T47D (cell line): ENCODE data around the gene HHIPL1.

Experiments
- DNase-seq, 2 experiments: peaks; one replicate each; pipeline versions ENCODE4 v3.0.0 to v3.0.0-alpha.2; 2011 to 2012; ENCODE audit warnings: low read depth in 1 of 2, low spot score in 1 of 2
- JUND ChIP-seq: IDR thresholded peaks from 2 replicates; pipeline ENCODE4 v1.6.1; 2012; ENCODE audit warnings: low read depth
- in situ Hi-C: cut with HindIII; loops from 2 replicates; pipeline ENCODE4 v1.10.0; 2016; ENCODE audit warnings: low sequenced_read_pairs, low pct_unique_long_range_greater_than_20kb

Gene HHIPL1

GRCh38 chr14:99648027-99648784 lies 3.3 kb downstream of the HHIPL1 start:
- DNase-seq: no peak
- in situ Hi-C loops: no loop called here
- no peak for TF ChIP-seq JUND

GRCh38 chr14:99649219-99649618 lies 4.3 kb downstream of the HHIPL1 start:
- no peak for DNase-seq
- TF ChIP-seq JUND: no peak
- in situ Hi-C loops: no loop called here

GRCh38 chr14:99649643-99650042 lies 4.7 kb downstream of the HHIPL1 start:
- DNase-seq: no peak
- TF ChIP-seq JUND: no peak
- in situ Hi-C loops: no loop called here

- no peak for TF ChIP-seq JUND
- no peak for DNase-seq
- in situ Hi-C loops: no loop called here
Measured at GRCh38 chr14:99650189-99650588, 5.3 kb downstream of the HHIPL1 start.

- no peak for DNase-seq
- no peak for TF ChIP-seq JUND
- in situ Hi-C loops: no loop called here
Measured at GRCh38 chr14:99651953-99652746, 7.2 kb downstream of the HHIPL1 start.

GRCh38 chr14:99654235-99654985 lies 9.5 kb downstream of the HHIPL1 start:
- no peak for TF ChIP-seq JUND
- DNase-seq: peak; percentile 85 to 96
- in situ Hi-C loops: no loop called here

GRCh38 chr14:99655521-99655920 lies 10.6 kb downstream of the HHIPL1 start:
- in situ Hi-C loops: no loop called here
- no peak for TF ChIP-seq JUND
- DNase-seq: no peak

- no peak for DNase-seq
- no peak for TF ChIP-seq JUND
- in situ Hi-C loops: no loop called here
Measured at GRCh38 chr14:99656171-99656570, 11.2 kb downstream of the HHIPL1 start.

GRCh38 chr14:99657645-99658155 lies 12.8 kb downstream of the HHIPL1 start:
- TF ChIP-seq JUND: no peak
- in situ Hi-C loops: no loop called here
- DNase-seq: no peak

- no peak for DNase-seq
- in situ Hi-C loops: no loop called here
Measured at GRCh38 chr14:99658218-99658845, 13.4 kb downstream of the HHIPL1 start.

GRCh38 chr14:99659333-99659741 lies 14.4 kb downstream of the HHIPL1 start:
- DNase-seq: no peak
- no peak for TF ChIP-seq JUND
- in situ Hi-C loops: no loop called here

More at GRCh38 chr14:99658218-99658845, 13.4 kb downstream of the HHIPL1 start:
- TF ChIP-seq JUND: no peak

- no peak for DNase-seq
- in situ Hi-C loops: no loop called here
- no peak for TF ChIP-seq JUND
Measured at GRCh38 chr14:99660006-99660566, 15.2 kb downstream of the HHIPL1 start.
